HFFc6 (cell line): ENCODE data around the gene IER3. TPM values are rescaled to one million over a fixed set of nuclear protein-coding genes. Genes with fewer than 3 reads are reported as not detected.

Experiments used
- DNase-seq: peaks from one replicate; pipeline ENCODE4 v3.0.0-alpha.2; 2018
- H3K27ac Mint-ChIP-seq: 2 replicates; pipeline ENCODE4 v1.8.0; 2020; ENCODE audit warnings: mild to moderate bottlenecking, mixed read lengths
- H3K27me3 Mint-ChIP-seq: 2 replicates; pipeline ENCODE4 v1.8.0; 2021; ENCODE audit warnings: mild to moderate bottlenecking, moderate library complexity, mixed read lengths; ENCODE audit not compliant: insufficient read depth
- H3K36me3 Mint-ChIP-seq: 2 replicates; pipeline ENCODE4 v1.8.0; 2021; ENCODE audit warnings: low read depth, mixed read lengths
- H3K4me1 Mint-ChIP-seq: 2 replicates; pipeline ENCODE4 v1.8.0; 2020; ENCODE audit warnings: low read depth, mixed read lengths
- H3K4me3 Mint-ChIP-seq: 2 replicates; pipeline ENCODE4 v1.8.0; 2020; ENCODE audit warnings: mild to moderate bottlenecking, moderate library complexity, mixed read lengths
- H3K9me3 Mint-ChIP-seq: 2 replicates; pipeline ENCODE4 v1.8.0; 2020; ENCODE audit warnings: mild to moderate bottlenecking, mixed read lengths
- total RNA-seq, 6 experiments: library from RNA; stranded (reverse); fragmentation: NEBNext Ultra II Directional; extraction: Animal tissue kit (Norgen Biotek cat#: 25700); gene quantifications; 2 replicates in 1 of 6; 3 replicates in 5 of 6; pipeline ENCODE4 v1.2.3, GENCODE V29; 2021
- TF ChIP-seq, protein P1 (sequence below): fragments of 200-600 bp; sonication (generic); IDR thresholded peaks from 2 replicates; pipeline ENCODE4 v1.5.0; 2021; ENCODE audit warnings: antibody characterized with exemption, mild to moderate bottlenecking

The IER3 gene
- total RNA-seq, 6 experiments from 2014 or later = 38.1 to 62.4 (median 60.2) TPM

DNA sequence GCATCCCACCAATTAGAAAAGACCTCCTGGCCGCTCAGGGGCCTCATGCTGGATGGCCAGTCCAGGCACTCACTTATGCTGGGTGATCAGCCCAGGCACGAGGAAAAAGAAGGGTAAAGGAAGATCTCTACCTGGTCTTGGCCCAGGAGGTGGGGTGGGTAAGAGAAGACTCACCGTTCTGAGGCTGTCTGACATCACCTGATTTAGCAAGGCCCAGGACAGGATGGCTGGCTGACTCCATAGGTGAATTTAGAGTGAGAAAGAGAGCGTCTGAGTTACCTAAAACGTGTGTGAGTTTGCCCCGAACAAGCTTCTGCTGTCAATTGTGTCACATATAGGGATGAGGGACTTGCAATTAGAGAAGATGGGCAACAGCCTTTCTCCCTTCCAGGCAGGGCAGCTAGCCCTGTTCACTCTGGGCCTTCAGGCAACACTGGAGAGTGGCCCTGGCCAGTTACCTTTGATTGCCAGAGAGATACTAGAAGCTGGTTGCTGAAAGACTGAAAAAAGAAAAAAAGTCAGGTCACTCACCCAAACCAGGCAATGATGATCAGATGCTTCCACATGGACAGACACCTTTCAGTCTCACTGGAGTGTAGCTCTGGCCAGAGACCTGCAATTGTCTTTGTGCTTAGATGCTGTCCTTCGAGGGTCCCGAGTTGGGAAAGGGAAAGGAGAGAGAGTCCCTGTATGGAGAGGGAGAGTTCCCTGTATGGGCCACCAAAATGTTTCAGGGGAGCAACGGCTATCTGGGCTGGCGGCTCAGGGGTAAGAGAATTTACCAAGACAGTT lies 35.7 kb upstream of the IER3 start:
- Mint-ChIP-seq H3K4me3 (peak overlapping the region; percentile 79), H3K4me1 (peaks cover 60% of the 10 kb centered on the region), H3K27ac (peak overlapping the region; percentile 98), H3K9me3 (no peaks in the 10 kb centered on the region), H3K27me3 (peaks cover 2% of the 10 kb centered on the region; the same call in 1 of the 2 replicates), H3K36me3 (no peaks in the 10 kb centered on the region)
- DNase-seq = no peak
- TF ChIP-seq, protein P1, sequence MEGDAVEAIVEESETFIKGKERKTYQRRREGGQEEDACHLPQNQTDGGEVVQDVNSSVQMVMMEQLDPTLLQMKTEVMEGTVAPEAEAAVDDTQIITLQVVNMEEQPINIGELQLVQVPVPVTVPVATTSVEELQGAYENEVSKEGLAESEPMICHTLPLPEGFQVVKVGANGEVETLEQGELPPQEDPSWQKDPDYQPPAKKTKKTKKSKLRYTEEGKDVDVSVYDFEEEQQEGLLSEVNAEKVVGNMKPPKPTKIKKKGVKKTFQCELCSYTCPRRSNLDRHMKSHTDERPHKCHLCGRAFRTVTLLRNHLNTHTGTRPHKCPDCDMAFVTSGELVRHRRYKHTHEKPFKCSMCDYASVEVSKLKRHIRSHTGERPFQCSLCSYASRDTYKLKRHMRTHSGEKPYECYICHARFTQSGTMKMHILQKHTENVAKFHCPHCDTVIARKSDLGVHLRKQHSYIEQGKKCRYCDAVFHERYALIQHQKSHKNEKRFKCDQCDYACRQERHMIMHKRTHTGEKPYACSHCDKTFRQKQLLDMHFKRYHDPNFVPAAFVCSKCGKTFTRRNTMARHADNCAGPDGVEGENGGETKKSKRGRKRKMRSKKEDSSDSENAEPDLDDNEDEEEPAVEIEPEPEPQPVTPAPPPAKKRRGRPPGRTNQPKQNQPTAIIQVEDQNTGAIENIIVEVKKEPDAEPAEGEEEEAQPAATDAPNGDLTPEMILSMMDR = no peak

DNA sequence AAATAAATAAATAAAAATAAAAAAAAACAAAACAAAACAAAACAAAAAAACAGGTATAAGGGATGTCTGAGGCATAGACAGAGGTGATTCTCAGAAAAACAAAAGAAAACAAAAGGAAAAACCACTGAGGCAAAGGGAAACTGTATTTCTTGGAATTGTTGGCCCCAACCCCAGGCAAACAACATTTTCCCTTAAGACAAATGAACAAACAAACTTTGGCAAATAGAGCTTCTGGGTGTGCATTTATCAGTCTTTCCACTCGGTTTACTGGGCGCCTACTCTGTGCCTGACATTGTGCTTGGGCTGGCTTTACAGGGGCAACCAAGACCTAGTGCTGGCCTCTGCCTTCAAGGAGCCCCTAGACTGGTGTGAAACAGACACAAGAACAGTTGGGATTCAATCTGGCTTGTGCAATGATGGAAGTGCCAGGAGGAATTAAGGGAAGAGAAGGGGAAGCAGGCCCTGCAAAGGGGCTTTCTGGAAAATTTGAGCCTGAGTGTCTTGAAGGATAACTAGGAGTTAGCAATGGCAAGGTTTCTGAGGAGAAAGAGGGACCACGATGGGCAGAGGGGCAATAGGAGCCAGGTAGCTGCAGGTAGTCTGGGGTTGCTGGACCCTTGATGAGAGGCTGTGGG lies 33.8 kb upstream of the IER3 start:
- TF ChIP-seq, protein P1 = no peak
- peak overlapping the region; percentile 98 for H3K27ac Mint-ChIP-seq
- no peaks in the 10 kb centered on the region for H3K9me3 Mint-ChIP-seq
- H3K27me3 Mint-ChIP-seq = peaks cover 2% of the 10 kb centered on the region; the same call in 1 of the 2 replicates
- H3K36me3 Mint-ChIP-seq = no peaks in the 10 kb centered on the region
- DNase-seq = no peak
- H3K4me1 Mint-ChIP-seq = peaks cover 68% of the 10 kb centered on the region
- H3K4me3 Mint-ChIP-seq = no peak overlapping the region

DNA sequence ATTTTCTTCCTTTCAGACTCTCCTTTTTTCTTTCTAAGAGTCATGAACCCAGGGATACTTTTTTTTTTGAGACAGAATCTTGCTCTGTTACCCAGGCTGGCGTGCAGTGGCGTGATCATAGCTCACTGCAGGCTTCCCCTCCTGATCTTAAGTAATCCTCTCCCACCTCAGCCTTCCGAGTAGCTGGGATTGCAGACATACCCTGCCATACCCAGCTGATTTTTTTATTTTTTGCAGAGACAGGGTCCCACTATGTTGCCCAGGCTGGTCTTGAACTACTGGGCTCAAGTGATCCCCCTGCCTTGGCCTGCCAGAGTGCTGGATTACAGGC lies 32.8 kb upstream of the IER3 start:
- Mint-ChIP-seq H3K4me1 (peaks cover 69% of the 10 kb centered on the region), H3K9me3 (no peaks in the 10 kb centered on the region), H3K36me3 (peaks cover 2% of the 10 kb centered on the region), H3K27ac (no peak overlapping the region), H3K4me3 (no peak overlapping the region), H3K27me3 (peaks cover 2% of the 10 kb centered on the region; the same call in 1 of the 2 replicates)
- no peak for DNase-seq
- TF ChIP-seq, protein P1 = no peak

DNA sequence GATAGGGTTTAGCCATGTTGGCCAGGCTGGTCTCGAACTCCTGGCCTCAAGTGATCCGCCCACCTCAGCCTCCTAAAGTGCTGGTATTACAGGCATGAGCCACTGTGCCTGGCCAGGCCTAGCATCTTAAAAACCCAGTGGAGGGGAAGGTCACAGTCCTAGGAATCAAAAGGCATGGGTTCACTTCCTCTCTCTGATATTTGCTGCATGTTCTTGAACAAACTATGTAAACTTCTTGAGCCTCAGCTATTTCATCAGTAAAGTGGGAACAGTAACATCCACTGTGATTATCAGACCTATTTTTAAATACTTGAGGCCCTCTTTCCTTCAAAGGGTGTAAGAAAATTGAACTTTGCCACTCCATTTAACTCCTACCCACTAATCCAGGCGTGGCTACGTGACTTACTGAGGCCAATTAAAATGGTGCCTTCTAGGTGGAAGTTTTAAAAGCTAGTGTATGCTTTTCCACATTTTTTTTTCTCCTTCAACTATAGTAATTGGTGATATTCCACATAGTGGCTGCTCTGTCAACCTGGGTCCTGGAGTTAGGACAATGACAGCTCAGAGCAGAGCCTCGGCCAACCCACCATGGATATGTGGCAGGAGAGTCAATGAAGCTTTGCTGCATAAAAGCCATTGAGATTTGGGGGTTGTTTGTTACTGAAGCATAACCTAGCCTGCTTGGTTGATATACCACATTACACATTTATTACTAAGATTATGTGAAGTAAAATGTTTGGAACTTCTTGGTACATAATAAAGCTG lies 32.2 kb upstream of the IER3 start:
- no peaks in the 10 kb centered on the region; the same call in 1 of the 2 replicates for H3K27me3 Mint-ChIP-seq

DNA sequence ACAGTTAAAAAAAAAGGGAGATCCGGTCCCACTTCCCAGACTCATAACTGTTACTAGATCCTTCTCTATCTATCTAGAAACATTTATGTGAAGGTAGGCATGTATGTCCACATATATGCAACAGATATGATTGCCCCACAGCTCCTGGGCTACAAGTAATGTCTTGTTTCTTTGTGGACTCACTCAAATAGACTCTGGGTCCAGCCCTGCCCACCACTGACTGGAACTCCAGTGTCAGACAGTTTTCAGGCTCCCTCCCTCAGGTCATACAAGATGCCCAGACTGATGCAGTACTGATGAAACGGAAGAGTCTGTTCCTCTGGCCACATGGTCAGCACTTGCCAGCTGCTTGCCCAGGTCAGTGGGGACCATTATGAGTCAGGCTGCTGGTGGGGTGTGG lies 30.8 kb upstream of the IER3 start:
- no peaks in the 10 kb centered on the region for H3K9me3 Mint-ChIP-seq
- DNase-seq = no peak
- peaks cover 5% of the 10 kb centered on the region for H3K36me3 Mint-ChIP-seq
- TF ChIP-seq, protein P1 = no peak
- H3K27ac Mint-ChIP-seq = no peak overlapping the region; the same call in 1 of the 2 replicates
- no peak overlapping the region for H3K4me3 Mint-ChIP-seq
- H3K4me1 Mint-ChIP-seq = peaks cover 63% of the 10 kb centered on the region
- no peaks in the 10 kb centered on the region for H3K27me3 Mint-ChIP-seq

More for the DNA sequence above, 32.2 kb upstream of the IER3 start:
- DNase-seq = no peak
- H3K4me3 Mint-ChIP-seq = no peak overlapping the region
- TF ChIP-seq, protein P1 = no peak
- peaks cover 5% of the 10 kb centered on the region for H3K36me3 Mint-ChIP-seq
- H3K9me3 Mint-ChIP-seq = no peaks in the 10 kb centered on the region
- peaks cover 66% of the 10 kb centered on the region for H3K4me1 Mint-ChIP-seq
- no peak overlapping the region for H3K27ac Mint-ChIP-seq
